ENCODE data around the gene GALNT10.

DNA sequence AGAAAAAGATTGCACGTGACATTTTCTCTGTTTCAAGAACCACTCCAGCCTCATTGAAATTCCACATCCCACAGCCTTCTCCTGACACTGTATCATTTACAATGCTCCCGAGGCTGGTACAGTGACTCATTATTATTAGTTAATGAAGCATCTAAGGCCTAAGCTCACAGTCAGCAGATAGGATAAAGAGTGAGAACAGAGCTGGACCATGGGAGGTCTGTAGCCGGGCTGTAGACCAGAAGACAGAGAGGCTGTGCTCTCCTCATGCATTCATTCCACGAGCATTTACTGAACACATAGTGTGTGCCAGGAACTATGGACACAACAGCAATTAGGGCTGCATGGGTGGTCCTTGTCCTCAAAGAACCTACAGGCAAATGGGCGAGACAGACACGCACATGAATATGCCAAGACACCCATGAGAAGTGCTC lies 47.3 kb upstream of the GALNT10 start:
- TF ChIP-seq ZNF274 (IDR thresholded peaks at IDR 0.05; ENCODE audit: low read depth, low read length) (no peak), YY1 (IDR thresholded peaks at IDR 0.05; ENCODE audit: insufficient read depth, insufficient read length) (no peak), SUZ12 (IDR thresholded peaks at IDR 0.05; ENCODE audit: extremely low read depth, insufficient read depth, insufficient read length) (no peak)

Data from NT2/D1 (cell line).